Measurements from ENCODE around the gene PPP1R15B.

PPP1R15B gene

GRCh38 chr1:204418174-204419063 is 6.8 kb upstream of the PPP1R15B start:
- no peak overlapping the region for H2BK120ac ChIP-seq (ENCODE audit: low read depth, low read length)
- peak overlapping the region in 1 of 2 experiments; percentile 63 for H3K4me3 ChIP-seq (ENCODE audit: insufficient read depth in 1 of 2, low read depth in 1 of 2, low read length in 2 of 2)
- 92% methylated on average over 10 of the region's 10 CpGs for WGBS
- peak overlapping the region in 1 of 2 experiments; percentile 72 for H2BK12ac ChIP-seq (ENCODE audit: low read length in 2 of 2)
- DNase-seq = peak; percentile 33
- no peaks in the 10 kb centered on the region for H3K36me3 ChIP-seq (ENCODE audit: control insufficient read depth in 1 of 2, insufficient read depth in 2 of 2, low read depth in 1 of 2, low read length in 2 of 2)
- H3K4ac ChIP-seq (ENCODE audit: low read depth in 1 of 2, low read length in 2 of 2) = peak overlapping the region in 1 of 2 experiments; percentile 3
- H4K8ac ChIP-seq (ENCODE audit: low read length) = no peak overlapping the region
- peak overlapping the region; percentile 27 for H4K91ac ChIP-seq (ENCODE audit: low read length)
- H3K23ac ChIP-seq (ENCODE audit: low read length in 2 of 2) = no peak overlapping the region
- H3K4me2 ChIP-seq (ENCODE audit: low read length, poor library complexity, severe bottlenecking) = no peak overlapping the region
- H3K79me1 ChIP-seq (replicated peaks; ENCODE audit: low read length, poor library complexity, severe bottlenecking) = peaks cover 2% of the 10 kb centered on the region
- H3K27me3 ChIP-seq (ENCODE audit: control insufficient read depth in 1 of 2, insufficient read depth in 1 of 2, low read length in 2 of 2) = no peaks in the 10 kb centered on the region
- H3K9me3 ChIP-seq (ENCODE audit: control insufficient read depth, low read length) = no peaks in the 10 kb centered on the region
- H3K9ac ChIP-seq (ENCODE audit: low read length) = peak overlapping the region; percentile 88
- H3K27ac ChIP-seq (ENCODE audit: low read length, poor library complexity, severe bottlenecking) = peak overlapping the region; percentile 90
- no peak overlapping the region for H3K14ac ChIP-seq (ENCODE audit: low read length in 2 of 2)
- H3K18ac ChIP-seq (ENCODE audit: low read depth in 1 of 2, low read length in 2 of 2) = peak overlapping the region in 1 of 2 experiments; percentile 49
- H2AFZ ChIP-seq (ENCODE audit: low read depth, low read length) = no peak overlapping the region
- peak overlapping the region; percentile 59 for H2BK5ac ChIP-seq (ENCODE audit: low read depth, low read length, poor library complexity, severe bottlenecking)
- H2BK15ac ChIP-seq (ENCODE audit: low read depth, poor library complexity, severe bottlenecking) = no peak overlapping the region
- H3K4me1 ChIP-seq (ENCODE audit: control insufficient read depth, insufficient read depth, low read depth, low read length) = peaks cover 8% of the 10 kb centered on the region
- H2AK5ac ChIP-seq (ENCODE audit: low read length, severe bottlenecking) = peak overlapping the region; percentile 72

GRCh38 chr1:204417074-204417997 is 5.7 kb upstream of the PPP1R15B start:
- Histone ChIP-seq H2AFZ (ENCODE audit: low read depth, low read length) (peak overlapping the region; percentile 32), H3K9ac (ENCODE audit: low read length) (peak overlapping the region; percentile 88), H3K27me3 (ENCODE audit: control insufficient read depth in 1 of 2, insufficient read depth in 1 of 2, low read length in 2 of 2) (no peaks in the 10 kb centered on the region), H2BK120ac (ENCODE audit: low read depth, low read length) (peak overlapping the region; percentile 29), H3K36me3 (ENCODE audit: control insufficient read depth in 1 of 2, insufficient read depth in 2 of 2, low read depth in 1 of 2, low read length in 2 of 2) (no peaks in the 10 kb centered on the region), H2BK5ac (ENCODE audit: low read depth, low read length, poor library complexity, severe bottlenecking) (peak overlapping the region; percentile 59), H2BK15ac (ENCODE audit: low read depth, poor library complexity, severe bottlenecking) (no peak overlapping the region), H4K91ac (ENCODE audit: low read length) (no peak overlapping the region), H3K9me3 (ENCODE audit: control insufficient read depth, low read length) (no peaks in the 10 kb centered on the region), H3K27ac (ENCODE audit: low read length, poor library complexity, severe bottlenecking) (peak overlapping the region; percentile 90), H3K23ac (ENCODE audit: low read length in 2 of 2) (no peak overlapping the region), H3K18ac (ENCODE audit: low read depth in 1 of 2, low read length in 2 of 2) (peak overlapping the region; percentile 77 to 91), H2AK5ac (ENCODE audit: low read length, severe bottlenecking) (peak overlapping the region; percentile 2), H3K4ac (ENCODE audit: low read depth in 1 of 2, low read length in 2 of 2) (peak overlapping the region in 1 of 2 experiments; percentile 68), H3K79me1 (replicated peaks; ENCODE audit: low read length, poor library complexity, severe bottlenecking) (peaks cover 7% of the 10 kb centered on the region), H3K4me1 (ENCODE audit: control insufficient read depth, insufficient read depth, low read depth, low read length) (peaks cover 11% of the 10 kb centered on the region), H3K4me2 (ENCODE audit: low read length, poor library complexity, severe bottlenecking) (peak overlapping the region; percentile 50), H2BK12ac (ENCODE audit: low read length in 2 of 2) (peak overlapping the region in 1 of 2 experiments; percentile 71), H4K8ac (ENCODE audit: low read length) (peak overlapping the region; percentile 42), H3K4me3 (ENCODE audit: insufficient read depth in 1 of 2, low read depth in 1 of 2, low read length in 2 of 2) (peak overlapping the region in 1 of 2 experiments; percentile 63), H3K14ac (ENCODE audit: low read length in 2 of 2) (no peak overlapping the region)
- DNase-seq = peak; percentile 99
- WGBS = 28% methylated on average over 9 of the region's 10 CpGs

GRCh38 chr1:204416589-204417073 is 5.0 kb upstream of the PPP1R15B start:
- Histone ChIP-seq H2BK12ac (ENCODE audit: low read length in 2 of 2) (peak overlapping the region in 1 of 2 experiments; percentile 75), H4K8ac (ENCODE audit: low read length) (no peak overlapping the region), H3K14ac (ENCODE audit: low read length in 2 of 2) (no peak overlapping the region), H3K79me1 (replicated peaks; ENCODE audit: low read length, poor library complexity, severe bottlenecking) (peaks cover 7% of the 10 kb centered on the region), H3K27ac (ENCODE audit: low read length, poor library complexity, severe bottlenecking) (no peak overlapping the region), H3K18ac (ENCODE audit: low read depth in 1 of 2, low read length in 2 of 2) (peak overlapping the region in 1 of 2 experiments; percentile 79), H3K4ac (ENCODE audit: low read depth in 1 of 2, low read length in 2 of 2) (peak overlapping the region in 1 of 2 experiments; percentile 75), H2AK5ac (ENCODE audit: low read length, severe bottlenecking) (no peak overlapping the region), H3K4me3 (ENCODE audit: insufficient read depth in 1 of 2, low read depth in 1 of 2, low read length in 2 of 2) (no peak overlapping the region), H2BK120ac (ENCODE audit: low read depth, low read length) (no peak overlapping the region), H3K9me3 (ENCODE audit: control insufficient read depth, low read length) (no peaks in the 10 kb centered on the region), H3K9ac (ENCODE audit: low read length) (peak overlapping the region; percentile 88), H2BK15ac (ENCODE audit: low read depth, poor library complexity, severe bottlenecking) (no peak overlapping the region), H3K4me2 (ENCODE audit: low read length, poor library complexity, severe bottlenecking) (no peak overlapping the region), H2BK5ac (ENCODE audit: low read depth, low read length, poor library complexity, severe bottlenecking) (no peak overlapping the region), H3K23ac (ENCODE audit: low read length in 2 of 2) (no peak overlapping the region), H3K36me3 (ENCODE audit: control insufficient read depth in 1 of 2, insufficient read depth in 2 of 2, low read depth in 1 of 2, low read length in 2 of 2) (no peaks in the 10 kb centered on the region), H2AFZ (ENCODE audit: low read depth, low read length) (no peak overlapping the region), H4K91ac (ENCODE audit: low read length) (no peak overlapping the region), H3K4me1 (ENCODE audit: control insufficient read depth, insufficient read depth, low read depth, low read length) (peaks cover 11% of the 10 kb centered on the region), H3K27me3 (ENCODE audit: control insufficient read depth in 1 of 2, insufficient read depth in 1 of 2, low read length in 2 of 2) (no peaks in the 10 kb centered on the region)
- DNase-seq = no peak

All from mesenchymal stem cell (in vitro differentiated cells and primary cell).